Measurements from ENCODE around the gene TBL1X.

Gene TBL1X

GRCh38 chrX:9493936-9494335, 29.1 kb downstream of the TBL1X start:
- Histone ChIP-seq H3K27me3 (ENCODE audit: insufficient read depth, low read length) (no peaks in the 10 kb centered on the region), H3K4me1 (ENCODE audit: insufficient read depth, low read length) (no peaks in the 10 kb centered on the region), H3K9me3 (ENCODE audit: low read length) (no peaks in the 10 kb centered on the region), H3K4me3 (ENCODE audit: low read length) (no peak overlapping the region), H3K36me3 (ENCODE audit: insufficient read depth, low read length) (no peaks in the 10 kb centered on the region), H2AFZ (ENCODE audit: low read depth, low read length) (no peak overlapping the region)

- no peak overlapping the region for H2AFZ ChIP-seq (ENCODE audit: low read depth, low read length)
- H3K36me3 ChIP-seq (ENCODE audit: insufficient read depth, low read length) = no peaks in the 10 kb centered on the region
- no peaks in the 10 kb centered on the region for H3K9me3 ChIP-seq (ENCODE audit: low read length)
- H3K4me3 ChIP-seq (ENCODE audit: low read length) = no peak overlapping the region
- H3K27me3 ChIP-seq (ENCODE audit: insufficient read depth, low read length) = no peaks in the 10 kb centered on the region
- H3K4me1 ChIP-seq (ENCODE audit: insufficient read depth, low read length) = no peaks in the 10 kb centered on the region
These were observed 29.9 kb downstream of the TBL1X start for GRCh38 chrX:9494771-9495170.

GRCh38 chrX:9495496-9495895, 30.6 kb downstream of the TBL1X start:
- Histone ChIP-seq H3K4me3 (ENCODE audit: low read length) (no peak overlapping the region), H3K36me3 (ENCODE audit: insufficient read depth, low read length) (no peaks in the 10 kb centered on the region), H3K27me3 (ENCODE audit: insufficient read depth, low read length) (no peaks in the 10 kb centered on the region), H3K9me3 (ENCODE audit: low read length) (no peaks in the 10 kb centered on the region), H2AFZ (ENCODE audit: low read depth, low read length) (no peak overlapping the region), H3K4me1 (ENCODE audit: insufficient read depth, low read length) (no peaks in the 10 kb centered on the region)

- Histone ChIP-seq H3K4me1 (ENCODE audit: insufficient read depth, low read length) (no peaks in the 10 kb centered on the region), H3K4me3 (ENCODE audit: low read length) (no peak overlapping the region), H3K9me3 (ENCODE audit: low read length) (no peaks in the 10 kb centered on the region), H3K27me3 (ENCODE audit: insufficient read depth, low read length) (no peaks in the 10 kb centered on the region), H3K36me3 (ENCODE audit: insufficient read depth, low read length) (peaks cover 6% of the 10 kb centered on the region), H2AFZ (ENCODE audit: low read depth, low read length) (no peak overlapping the region)
These were observed 33.4 kb downstream of the TBL1X start for GRCh38 chrX:9498236-9498635.

GRCh38 chrX:9500584-9500983, 35.7 kb downstream of the TBL1X start:
- H3K36me3 ChIP-seq (ENCODE audit: insufficient read depth, low read length) = peaks cover 13% of the 10 kb centered on the region
- H2AFZ ChIP-seq (ENCODE audit: low read depth, low read length) = no peak overlapping the region
- H3K27me3 ChIP-seq (ENCODE audit: insufficient read depth, low read length) = no peaks in the 10 kb centered on the region
- no peaks in the 10 kb centered on the region for H3K4me1 ChIP-seq (ENCODE audit: insufficient read depth, low read length)
- no peaks in the 10 kb centered on the region for H3K9me3 ChIP-seq (ENCODE audit: low read length)
- H3K4me3 ChIP-seq (ENCODE audit: low read length) = no peak overlapping the region

GRCh38 chrX:9501362-9501761, 36.5 kb downstream of the TBL1X start:
- peaks cover 13% of the 10 kb centered on the region for H3K36me3 ChIP-seq (ENCODE audit: insufficient read depth, low read length)
- no peak overlapping the region for H2AFZ ChIP-seq (ENCODE audit: low read depth, low read length)
- H3K27me3 ChIP-seq (ENCODE audit: insufficient read depth, low read length) = no peaks in the 10 kb centered on the region
- H3K4me1 ChIP-seq (ENCODE audit: insufficient read depth, low read length) = no peaks in the 10 kb centered on the region
- H3K9me3 ChIP-seq (ENCODE audit: low read length) = no peaks in the 10 kb centered on the region
- no peak overlapping the region for H3K4me3 ChIP-seq (ENCODE audit: low read length)

GRCh38 chrX:9503261-9503660, 38.4 kb downstream of the TBL1X start:
- no peaks in the 10 kb centered on the region for H3K27me3 ChIP-seq (ENCODE audit: insufficient read depth, low read length)
- no peak overlapping the region for H3K4me3 ChIP-seq (ENCODE audit: low read length)
- no peaks in the 10 kb centered on the region for H3K9me3 ChIP-seq (ENCODE audit: low read length)
- no peaks in the 10 kb centered on the region for H3K4me1 ChIP-seq (ENCODE audit: insufficient read depth, low read length)
- no peak overlapping the region for H2AFZ ChIP-seq (ENCODE audit: low read depth, low read length)
- H3K36me3 ChIP-seq (ENCODE audit: insufficient read depth, low read length) = peaks cover 13% of the 10 kb centered on the region

- no peak overlapping the region for H2AFZ ChIP-seq (ENCODE audit: low read depth, low read length)
- no peaks in the 10 kb centered on the region for H3K4me1 ChIP-seq (ENCODE audit: insufficient read depth, low read length)
- no peaks in the 10 kb centered on the region for H3K36me3 ChIP-seq (ENCODE audit: insufficient read depth, low read length)
- H3K9me3 ChIP-seq (ENCODE audit: low read length) = no peaks in the 10 kb centered on the region
- H3K27me3 ChIP-seq (ENCODE audit: insufficient read depth, low read length) = no peaks in the 10 kb centered on the region
- H3K4me3 ChIP-seq (ENCODE audit: low read length) = no peak overlapping the region
These were observed 45.5 kb downstream of the TBL1X start for GRCh38 chrX:9510366-9510765.

GRCh38 chrX:9510980-9511379, 46.1 kb downstream of the TBL1X start:
- no peak overlapping the region for H2AFZ ChIP-seq (ENCODE audit: low read depth, low read length)
- no peaks in the 10 kb centered on the region for H3K36me3 ChIP-seq (ENCODE audit: insufficient read depth, low read length)
- no peaks in the 10 kb centered on the region for H3K27me3 ChIP-seq (ENCODE audit: insufficient read depth, low read length)
- no peaks in the 10 kb centered on the region for H3K9me3 ChIP-seq (ENCODE audit: low read length)
- no peak overlapping the region for H3K4me3 ChIP-seq (ENCODE audit: low read length)
- H3K4me1 ChIP-seq (ENCODE audit: insufficient read depth, low read length) = no peaks in the 10 kb centered on the region

GRCh38 chrX:9515489-9515888, 50.6 kb downstream of the TBL1X start:
- no peak overlapping the region for H3K4me3 ChIP-seq (ENCODE audit: low read length)
- no peaks in the 10 kb centered on the region for H3K9me3 ChIP-seq (ENCODE audit: low read length)
- no peaks in the 10 kb centered on the region for H3K36me3 ChIP-seq (ENCODE audit: insufficient read depth, low read length)
- H3K4me1 ChIP-seq (ENCODE audit: insufficient read depth, low read length) = no peaks in the 10 kb centered on the region
- H3K27me3 ChIP-seq (ENCODE audit: insufficient read depth, low read length) = no peaks in the 10 kb centered on the region
- H2AFZ ChIP-seq (ENCODE audit: low read depth, low read length) = no peak overlapping the region

- no peaks in the 10 kb centered on the region for H3K4me1 ChIP-seq (ENCODE audit: insufficient read depth, low read length)
- H3K36me3 ChIP-seq (ENCODE audit: insufficient read depth, low read length) = no peaks in the 10 kb centered on the region
- no peaks in the 10 kb centered on the region for H3K9me3 ChIP-seq (ENCODE audit: low read length)
- H2AFZ ChIP-seq (ENCODE audit: low read depth, low read length) = no peak overlapping the region
- H3K4me3 ChIP-seq (ENCODE audit: low read length) = no peak overlapping the region
- no peaks in the 10 kb centered on the region for H3K27me3 ChIP-seq (ENCODE audit: insufficient read depth, low read length)
These were observed 51.2 kb downstream of the TBL1X start for GRCh38 chrX:9515973-9516538.

GRCh38 chrX:9516635-9517034, 51.8 kb downstream of the TBL1X start:
- H3K27me3 ChIP-seq (ENCODE audit: insufficient read depth, low read length) = no peaks in the 10 kb centered on the region
- H3K4me3 ChIP-seq (ENCODE audit: low read length) = no peak overlapping the region
- H2AFZ ChIP-seq (ENCODE audit: low read depth, low read length) = no peak overlapping the region
- H3K36me3 ChIP-seq (ENCODE audit: insufficient read depth, low read length) = no peaks in the 10 kb centered on the region
- H3K9me3 ChIP-seq (ENCODE audit: low read length) = no peaks in the 10 kb centered on the region
- H3K4me1 ChIP-seq (ENCODE audit: insufficient read depth, low read length) = no peaks in the 10 kb centered on the region

- Histone ChIP-seq H3K27me3 (ENCODE audit: insufficient read depth, low read length) (no peaks in the 10 kb centered on the region), H3K9me3 (ENCODE audit: low read length) (no peaks in the 10 kb centered on the region), H2AFZ (ENCODE audit: low read depth, low read length) (no peak overlapping the region), H3K36me3 (ENCODE audit: insufficient read depth, low read length) (no peaks in the 10 kb centered on the region), H3K4me1 (ENCODE audit: insufficient read depth, low read length) (peaks cover 3% of the 10 kb centered on the region), H3K4me3 (ENCODE audit: low read length) (no peak overlapping the region)
These were observed 53.2 kb downstream of the TBL1X start for GRCh38 chrX:9518051-9518450.

- Histone ChIP-seq H2AFZ (ENCODE audit: low read depth, low read length) (no peak overlapping the region), H3K27me3 (ENCODE audit: insufficient read depth, low read length) (no peaks in the 10 kb centered on the region), H3K4me1 (ENCODE audit: insufficient read depth, low read length) (peaks cover 3% of the 10 kb centered on the region), H3K9me3 (ENCODE audit: low read length) (no peaks in the 10 kb centered on the region), H3K4me3 (ENCODE audit: low read length) (no peak overlapping the region), H3K36me3 (ENCODE audit: insufficient read depth, low read length) (no peaks in the 10 kb centered on the region)
These were observed 54.0 kb downstream of the TBL1X start for GRCh38 chrX:9518889-9519288.
